Endothelial cell of umbilical vein (primary cell): ENCODE results near the gene PRR7. TPM values are rescaled to one million over a fixed set of nuclear protein-coding genes. Genes with fewer than 3 reads are reported as not detected.

ENCODE experiments used
- BruUV-seq: library from RNA; stranded (reverse); fragments of 400-500 nt; replicated peaks from 2 replicates; lab custom pipeline; 2021; lab: Mats Ljungman, UMichigan
- CTCF ChIA-PET: fragments of 300-600, 350-600 bp; sonication (Branson Sonifier 250); formaldehyde crosslinking; loops from one replicate; lab custom pipeline; 2021; ENCODE audit warnings: antibody characterized with exemption, inconsistent platforms; lab: Charles Lee
- POLR2A ChIA-PET: fragments of 300-600, 350-600 bp; sonication (Branson Sonifier 250); formaldehyde crosslinking; loops from one replicate; lab custom pipeline; 2021; ENCODE audit warnings: antibody characterized with exemption, inconsistent platforms; lab: Charles Lee
- DNase-seq: peaks from one replicate; pipeline ENCODE4 v3.0.0-alpha.2; 2011; ENCODE audit warnings: low read depth, low spot score
- FAIRE-seq: peaks from 2 replicates; lab custom pipeline; 2011; peaks lifted over from hg19 to GRCh38; lab: Jason Lieb, UNC
- H2AFZ ChIP-seq: 2 replicates; pipeline ENCODE4 v1.6.0; 2012; ENCODE audit warnings: low read depth, low read length, control low read depth, inconsistent platforms
- H3K27ac ChIP-seq: 2 replicates; pipeline ENCODE4 v1.5.1; 2011; ENCODE audit warnings: low read depth, mild to moderate bottlenecking, control low read depth, low read length, moderate library complexity; ENCODE audit not compliant: insufficient read depth
- H3K27me3 ChIP-seq, 2 experiments: 2 replicates each; pipeline versions ENCODE4 v1.6.0 to v1.6.1; 2011; ENCODE audit warnings: low read length in 2 of 2, mixed read lengths in 1 of 2; ENCODE audit not compliant: control insufficient read depth in 2 of 2, insufficient read depth in 2 of 2
- H3K36me3 ChIP-seq, 2 experiments: 2 replicates in 1 of 2; 3 replicates in 1 of 2; pipeline ENCODE4 v1.5.1; 2011; ENCODE audit warnings: low read length in 2 of 2, mild to moderate bottlenecking in 1 of 2, moderate library complexity in 1 of 2; ENCODE audit not compliant: control insufficient read depth in 2 of 2, insufficient read depth in 2 of 2; ENCODE audit errors: extremely low read depth in 1 of 2
- H3K4me1 ChIP-seq: 3 replicates; pipeline ENCODE4 v1.5.1; 2011; ENCODE audit warnings: mild to moderate bottlenecking, low read length; ENCODE audit not compliant: control insufficient read depth, insufficient read depth; ENCODE audit errors: extremely low read depth
- H3K4me2 ChIP-seq: 2 replicates; pipeline ENCODE4 v1.6.1; 2011; ENCODE audit warnings: low read length, control low read depth, mixed read lengths; ENCODE audit not compliant: insufficient read depth
- H3K4me3 ChIP-seq, 3 experiments: fragments of 200-600 bp in 1 of 3; sonication (generic), shearing (Covaris generic) in 1 of 3; replicated peaks in 1 of 3; 2 replicates each; pipeline ENCODE4 v1.5.1; 2011 to 2016; ENCODE audit warnings: control low read depth in 3 of 3, low read length in 3 of 3, mild to moderate bottlenecking in 2 of 3, inconsistent platforms in 1 of 3, low read depth in 1 of 3, moderate library complexity in 1 of 3; ENCODE audit not compliant: insufficient read depth in 1 of 3
- H3K79me2 ChIP-seq: 2 replicates; pipeline ENCODE4 v1.6.0; 2012; ENCODE audit warnings: low read length, inconsistent platforms; ENCODE audit not compliant: control insufficient read depth, insufficient read depth
- H3K9ac ChIP-seq: replicated peaks from 2 replicates; pipeline ENCODE3; 2011; ENCODE audit warnings: low read length, control low read depth; ENCODE audit not compliant: insufficient read depth; ENCODE audit errors: extremely low read depth
- H3K9me1 ChIP-seq: replicated peaks from 3 replicates; pipeline ENCODE4 v1.6.0; 2011; ENCODE audit warnings: mild to moderate bottlenecking, low read length; ENCODE audit not compliant: control insufficient read depth, insufficient read depth; ENCODE audit errors: extremely low read depth
- H3K9me3 ChIP-seq: replicated peaks from 2 replicates; pipeline ENCODE4 v1.5.1; 2012; ENCODE audit warnings: low read length, inconsistent platforms; ENCODE audit not compliant: control insufficient read depth, insufficient read depth
- H4K20me1 ChIP-seq: replicated peaks from 2 replicates; pipeline ENCODE3; 2011; ENCODE audit warnings: mild to moderate bottlenecking, low read length; ENCODE audit not compliant: control insufficient read depth, insufficient read depth; ENCODE audit errors: extremely low read depth
- EZH2 ChIP-seq: IDR thresholded peaks from 2 replicates; pipeline ENCODE4 v1.6.1; 2012; ENCODE audit warnings: borderline replicate concordance, low read depth, mild to moderate bottlenecking, moderate library complexity, low read length, inconsistent platforms; ENCODE audit not compliant: severe bottlenecking
- FOS ChIP-seq: IDR thresholded peaks from 2 replicates; pipeline ENCODE4 v1.6.1; 2011; ENCODE audit warnings: mild to moderate bottlenecking, low read length, moderate library complexity, borderline replicate concordance; ENCODE audit not compliant: insufficient read depth
- dilution Hi-C: fragments of 300-500 bp; cut with MboI; formaldehyde crosslinking; loops from one replicate; pipeline ENCODE4 v1.15.0; 2019; ENCODE audit warnings: low sequenced_read_pairs; ENCODE audit not compliant: extremely low pct_ligation_motif_present
- intact Hi-C: fragments of 100-400 bp; cut with micrococcal nuclease; formaldehyde crosslinking; loops from one replicate; pipeline ENCODE4 v1.10.0; 2022
- polyA plus RNA-seq, 4 experiments: library from polyadenylated mRNA; depleted of rRNA in 3 of 4; stranded (reverse) in 3 of 4; unstranded in 1 of 4; fragments of >200 nt; gene quantifications; 2 replicates each; pipeline versions ENCODE4 v1.2.1 to v1.2.3, GENCODE V29; 2011 to 2012; ENCODE audit warnings: missing spikeins in 1 of 4
- total RNA-seq: library from RNA; stranded (reverse); gene quantifications from 2 replicates; pipeline ENCODE4 v1.2.3, GENCODE V29; 2021
- TF ChIP-seq, protein P1 (sequence below), 2 donors: IDR thresholded peaks; 1 replicate in 1 of 2; 2 replicates in 1 of 2; pipeline ENCODE4 v1.5.1; 2011; ENCODE audit warnings: low read length in 2 of 2, mild to moderate bottlenecking in 2 of 2, moderate library complexity in 2 of 2, control low read depth in 1 of 2, inconsistent platforms in 1 of 2, low read depth in 1 of 2; ENCODE audit not compliant: insufficient read depth in 1 of 2; ENCODE audit errors: extremely low read depth in 1 of 2

Gene PRR7
- total and polyA plus RNA-seq, 2 donors (not counting 3 experiments of a cell fraction or from before 2014, with no cell fraction given) = 6.5 to 6.6 TPM

DNA sequence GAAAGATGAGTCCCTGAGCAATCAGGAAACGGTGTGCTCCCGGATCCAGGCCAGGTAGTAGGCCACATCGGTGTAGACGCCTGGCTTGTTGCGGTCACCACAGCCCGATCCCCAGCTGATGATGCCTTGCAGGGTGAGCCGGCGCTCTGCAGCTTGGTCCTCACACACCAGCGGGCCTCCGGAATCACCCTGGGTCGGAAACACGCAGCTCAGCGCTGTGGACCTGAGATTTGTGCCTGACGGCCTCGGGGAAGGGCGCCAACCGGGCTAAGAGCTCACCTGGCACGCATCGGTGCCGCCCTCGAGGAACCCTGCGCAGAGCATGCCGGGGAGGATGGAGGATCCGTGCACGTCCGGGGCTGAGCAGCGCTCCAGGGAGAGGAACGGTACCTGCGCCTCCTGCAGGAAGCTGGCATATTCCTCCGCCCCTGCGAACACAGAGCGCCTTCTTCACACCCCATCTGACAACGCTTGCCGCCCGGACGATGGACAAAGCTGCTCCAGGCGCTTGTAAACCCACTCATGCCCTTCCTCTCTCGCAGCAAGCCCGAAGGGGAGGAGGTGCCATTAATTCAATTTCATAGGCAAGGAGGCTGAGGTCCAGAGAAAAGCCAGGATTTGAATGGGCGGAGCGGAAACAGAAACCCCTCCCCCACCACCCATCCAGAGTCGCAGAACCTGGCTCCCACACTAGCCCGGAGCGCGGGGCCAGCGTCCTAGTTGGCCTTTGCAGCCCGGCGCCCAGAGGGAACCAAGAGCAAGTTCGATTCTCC is 44.2 kb upstream of the PRR7 start:
- DNase-seq (no peak), FAIRE-seq (peak; percentile 57)
- Histone ChIP-seq H3K9me3 (no peaks in the 10 kb centered on the region), H3K9me1 (no peaks in the 10 kb centered on the region), H3K4me2 (no peak overlapping the region), H3K9ac (no peak overlapping the region), H4K20me1 (no peaks in the 10 kb centered on the region), H3K27me3 (peaks cover 33 to 39% of the 10 kb centered on the region in 2 experiments), H3K27ac (no peak overlapping the region), H2AFZ (no peak overlapping the region), H3K79me2 (no peaks in the 10 kb centered on the region), H3K4me1 (peaks cover 23% of the 10 kb centered on the region), H3K36me3 (no peaks in the 10 kb centered on the region), H3K4me3 (no peak overlapping the region)
- CTCF ChIA-PET = interaction anchor here (0.7 to 7.1 kb wide), 24 partner anchors 9 to 331 kb away, joined by 3 to 288 read pairs (median 10); partner anchors contain the start of genes GRK6, PDLIM7, PRR7 and SLC34A1
- intact Hi-C loops = loop anchor here (1.0 kb wide), 2 partner anchors 84 to 99 kb away; no protein-coding TSS in a partner anchor
- dilution Hi-C loops = no loop called here
- POLR2A ChIA-PET = no interaction called here
- no TSS peak for BruUV-seq
- TF ChIP-seq, protein P1, sequence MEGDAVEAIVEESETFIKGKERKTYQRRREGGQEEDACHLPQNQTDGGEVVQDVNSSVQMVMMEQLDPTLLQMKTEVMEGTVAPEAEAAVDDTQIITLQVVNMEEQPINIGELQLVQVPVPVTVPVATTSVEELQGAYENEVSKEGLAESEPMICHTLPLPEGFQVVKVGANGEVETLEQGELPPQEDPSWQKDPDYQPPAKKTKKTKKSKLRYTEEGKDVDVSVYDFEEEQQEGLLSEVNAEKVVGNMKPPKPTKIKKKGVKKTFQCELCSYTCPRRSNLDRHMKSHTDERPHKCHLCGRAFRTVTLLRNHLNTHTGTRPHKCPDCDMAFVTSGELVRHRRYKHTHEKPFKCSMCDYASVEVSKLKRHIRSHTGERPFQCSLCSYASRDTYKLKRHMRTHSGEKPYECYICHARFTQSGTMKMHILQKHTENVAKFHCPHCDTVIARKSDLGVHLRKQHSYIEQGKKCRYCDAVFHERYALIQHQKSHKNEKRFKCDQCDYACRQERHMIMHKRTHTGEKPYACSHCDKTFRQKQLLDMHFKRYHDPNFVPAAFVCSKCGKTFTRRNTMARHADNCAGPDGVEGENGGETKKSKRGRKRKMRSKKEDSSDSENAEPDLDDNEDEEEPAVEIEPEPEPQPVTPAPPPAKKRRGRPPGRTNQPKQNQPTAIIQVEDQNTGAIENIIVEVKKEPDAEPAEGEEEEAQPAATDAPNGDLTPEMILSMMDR (IDR thresholded peaks at IDR 0.05; ENCODE audit: extremely low read depth in 1 of 2, insufficient read depth in 1 of 2, low read depth in 1 of 2, low read length in 2 of 2) = peak; percentile 18 to 41
- TF ChIP-seq EZH2 (peak; percentile 89), FOS (no peak)
